ENCODE data around the gene KCNQ1.

The KCNQ1 gene

DNA sequence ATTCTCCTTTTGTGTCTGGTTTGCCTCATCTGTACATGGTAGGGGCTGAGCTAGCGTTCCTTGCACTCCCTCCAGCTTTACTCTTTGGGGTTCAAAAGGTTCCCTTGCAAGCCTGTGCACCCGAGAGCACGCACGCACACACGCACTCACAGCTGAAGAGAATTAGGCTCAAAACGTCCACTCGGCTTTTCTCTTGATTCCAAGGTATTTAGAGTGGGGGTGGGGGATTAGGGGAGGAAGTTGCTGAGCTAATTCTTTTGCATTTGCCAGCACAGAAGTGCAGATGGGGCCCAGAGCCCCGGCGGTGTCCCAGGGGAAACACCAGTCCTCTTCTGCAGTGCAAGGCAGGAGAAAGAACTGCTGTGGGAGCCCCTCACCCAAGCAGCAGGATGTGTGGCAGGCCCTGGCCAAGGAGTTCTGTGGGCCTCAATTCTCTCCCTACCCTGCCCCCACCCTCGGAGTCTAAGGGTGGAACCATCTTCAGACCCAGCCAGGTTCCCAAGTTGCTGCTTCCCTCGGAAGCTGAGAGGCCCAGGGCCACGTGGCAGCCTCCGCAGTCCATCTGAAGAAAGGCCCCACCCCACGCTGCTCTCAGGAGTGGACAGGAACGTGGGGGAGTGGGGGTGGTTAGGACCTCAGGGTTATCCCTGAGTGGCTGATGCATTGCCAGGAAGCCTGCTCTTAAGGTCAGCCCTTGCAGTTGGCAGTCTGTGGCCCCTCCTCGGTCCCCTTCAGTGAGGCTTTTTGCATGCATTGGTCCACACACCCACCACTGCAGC lies 258.7 kb downstream of the KCNQ1 start:
- Histone ChIP-seq H4K20me1 (ENCODE audit: insufficient read depth, low read length, poor library complexity, severe bottlenecking) (peaks cover 10% of the 10 kb centered on the region), H3K27me3 (ENCODE audit: insufficient read depth, low read length, poor library complexity, severe bottlenecking) (no peaks in the 10 kb centered on the region), H3K9ac (ENCODE audit: low read depth, low read length, poor library complexity, severe bottlenecking) (peak overlapping the region; percentile 44), H3K4me1 (ENCODE audit: insufficient read depth, low read length, poor library complexity, severe bottlenecking) (peaks cover 32% of the 10 kb centered on the region), H3K9me3 (ENCODE audit: insufficient read depth, low read depth, low read length) (no peaks in the 10 kb centered on the region), H3K4me3 (ENCODE audit: low read length, poor library complexity, severe bottlenecking) (peak overlapping the region; percentile 22), H3K79me2 (ENCODE audit: insufficient read depth, low read length) (peaks cover 12% of the 10 kb centered on the region), H3K36me3 (ENCODE audit: insufficient read depth, low read length) (no peaks in the 10 kb centered on the region), H3K9me2 (replicated peaks; ENCODE audit: low read depth, low read length) (no peaks in the 10 kb centered on the region), H3F3A (ENCODE audit: low read depth) (no peaks in the 10 kb centered on the region), H3K4me2 (ENCODE audit: low read depth, low read length, poor library complexity, severe bottlenecking) (peak overlapping the region; percentile 36), H2AFZ (ENCODE audit: low read length) (0 out of 2 replicates have a peak overlapping the region, but pooled peaks have one; percentile 35)
- TF ChIP-seq EZH2phosphoT487 (IDR thresholded peaks at IDR 0.05; ENCODE audit: borderline replicate concordance): no peak
- TF ChIP-seq, protein P1, sequence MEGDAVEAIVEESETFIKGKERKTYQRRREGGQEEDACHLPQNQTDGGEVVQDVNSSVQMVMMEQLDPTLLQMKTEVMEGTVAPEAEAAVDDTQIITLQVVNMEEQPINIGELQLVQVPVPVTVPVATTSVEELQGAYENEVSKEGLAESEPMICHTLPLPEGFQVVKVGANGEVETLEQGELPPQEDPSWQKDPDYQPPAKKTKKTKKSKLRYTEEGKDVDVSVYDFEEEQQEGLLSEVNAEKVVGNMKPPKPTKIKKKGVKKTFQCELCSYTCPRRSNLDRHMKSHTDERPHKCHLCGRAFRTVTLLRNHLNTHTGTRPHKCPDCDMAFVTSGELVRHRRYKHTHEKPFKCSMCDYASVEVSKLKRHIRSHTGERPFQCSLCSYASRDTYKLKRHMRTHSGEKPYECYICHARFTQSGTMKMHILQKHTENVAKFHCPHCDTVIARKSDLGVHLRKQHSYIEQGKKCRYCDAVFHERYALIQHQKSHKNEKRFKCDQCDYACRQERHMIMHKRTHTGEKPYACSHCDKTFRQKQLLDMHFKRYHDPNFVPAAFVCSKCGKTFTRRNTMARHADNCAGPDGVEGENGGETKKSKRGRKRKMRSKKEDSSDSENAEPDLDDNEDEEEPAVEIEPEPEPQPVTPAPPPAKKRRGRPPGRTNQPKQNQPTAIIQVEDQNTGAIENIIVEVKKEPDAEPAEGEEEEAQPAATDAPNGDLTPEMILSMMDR (conservative IDR thresholded peaks at IDR 0.05; ENCODE audit: low read length): no peak

DNA sequence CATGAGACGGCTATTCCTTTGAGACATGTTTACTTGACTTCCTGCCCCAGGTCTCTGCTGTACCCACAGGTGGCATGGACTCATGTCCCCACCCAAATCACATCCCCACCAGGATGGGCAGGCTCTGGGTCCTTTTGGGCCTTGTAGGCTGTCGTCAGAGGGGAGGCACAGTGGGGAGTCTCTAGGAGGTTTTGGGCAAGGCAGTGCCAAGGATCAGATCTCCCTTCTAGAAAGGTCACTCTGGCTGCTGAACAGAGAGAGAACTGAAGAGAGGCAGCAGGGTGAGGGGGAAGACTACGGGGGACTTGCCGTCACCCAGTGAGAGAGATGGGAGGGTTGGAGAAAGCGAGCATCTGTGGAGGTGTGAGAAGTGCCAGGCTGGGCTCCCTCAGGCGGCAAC lies 259.5 kb downstream of the KCNQ1 start:
- Histone ChIP-seq H2AFZ (ENCODE audit: low read length) (no peak overlapping the region), H3K79me2 (ENCODE audit: insufficient read depth, low read length) (peaks cover 4% of the 10 kb centered on the region; the same call in 1 of the 2 replicates), H3K4me2 (ENCODE audit: low read depth, low read length, poor library complexity, severe bottlenecking) (no peak overlapping the region), H3K4me1 (ENCODE audit: insufficient read depth, low read length, poor library complexity, severe bottlenecking) (peaks cover 31% of the 10 kb centered on the region), H3K27me3 (ENCODE audit: insufficient read depth, low read length, poor library complexity, severe bottlenecking) (no peaks in the 10 kb centered on the region), H3K9ac (ENCODE audit: low read depth, low read length, poor library complexity, severe bottlenecking) (peak overlapping the region; percentile 44), H3K4me3 (ENCODE audit: low read length, poor library complexity, severe bottlenecking) (no peak overlapping the region), H3K9me2 (replicated peaks; ENCODE audit: low read depth, low read length) (no peaks in the 10 kb centered on the region), H3K36me3 (ENCODE audit: insufficient read depth, low read length) (no peaks in the 10 kb centered on the region), H3K9me3 (ENCODE audit: insufficient read depth, low read depth, low read length) (no peaks in the 10 kb centered on the region), H3F3A (ENCODE audit: low read depth) (no peaks in the 10 kb centered on the region), H4K20me1 (ENCODE audit: insufficient read depth, low read length, poor library complexity, severe bottlenecking) (peaks cover 2% of the 10 kb centered on the region)
- TF ChIP-seq EZH2phosphoT487 (IDR thresholded peaks at IDR 0.05; ENCODE audit: borderline replicate concordance): no peak
- TF ChIP-seq, protein P1 (conservative IDR thresholded peaks at IDR 0.05; ENCODE audit: low read length): no peak

DNA sequence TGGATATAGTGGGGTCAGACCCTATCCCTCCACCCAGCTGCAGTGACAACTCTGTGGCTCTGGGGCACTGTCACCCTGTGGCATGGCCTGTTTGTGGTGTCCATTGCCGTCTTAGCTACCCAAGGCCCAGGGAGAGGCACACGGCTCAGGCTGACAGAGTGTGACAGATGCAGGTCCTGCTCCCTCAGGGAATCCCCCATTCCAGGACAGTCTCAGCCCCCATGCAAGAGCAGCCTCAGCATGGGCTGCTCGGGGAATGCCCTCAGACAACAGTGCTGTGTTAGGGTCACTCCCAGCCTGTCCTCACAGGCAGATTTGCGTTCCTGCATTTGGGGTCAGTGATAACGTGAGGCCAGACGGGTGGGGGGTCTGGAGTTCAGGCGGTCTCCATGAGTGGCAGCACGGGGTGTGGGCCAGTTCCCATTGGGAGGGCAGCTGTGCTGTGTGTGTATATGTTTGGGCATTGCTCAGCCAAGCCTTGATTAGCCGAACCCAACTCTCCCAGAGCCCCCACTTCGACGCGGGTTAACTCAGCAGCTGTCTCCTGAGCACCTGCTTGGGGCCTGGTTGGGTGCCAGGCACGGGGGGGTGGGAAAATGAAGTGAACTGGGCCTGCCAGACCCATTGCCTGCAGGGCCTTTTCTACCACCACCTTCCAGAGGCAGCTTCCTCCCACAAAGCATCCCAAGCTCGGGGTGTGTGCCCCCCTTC lies 260.2 kb downstream of the KCNQ1 start:
- peaks cover 31% of the 10 kb centered on the region for H3K4me1 ChIP-seq (ENCODE audit: insufficient read depth, low read length, poor library complexity, severe bottlenecking)
- no peaks in the 10 kb centered on the region for H3K9me2 ChIP-seq (replicated peaks; ENCODE audit: low read depth, low read length)
- H3K4me3 ChIP-seq (ENCODE audit: low read length, poor library complexity, severe bottlenecking): no peak overlapping the region
- no peak overlapping the region for H2AFZ ChIP-seq (ENCODE audit: low read length)
- no peaks in the 10 kb centered on the region for H4K20me1 ChIP-seq (ENCODE audit: insufficient read depth, low read length, poor library complexity, severe bottlenecking)
- no peaks in the 10 kb centered on the region for H3F3A ChIP-seq (ENCODE audit: low read depth)
- H3K9ac ChIP-seq (ENCODE audit: low read depth, low read length, poor library complexity, severe bottlenecking): no peak overlapping the region
- H3K79me2 ChIP-seq (ENCODE audit: insufficient read depth, low read length): no peaks in the 10 kb centered on the region
- H3K4me2 ChIP-seq (ENCODE audit: low read depth, low read length, poor library complexity, severe bottlenecking): no peak overlapping the region
- no peaks in the 10 kb centered on the region for H3K9me3 ChIP-seq (ENCODE audit: insufficient read depth, low read depth, low read length)
- TF ChIP-seq EZH2phosphoT487 (IDR thresholded peaks at IDR 0.05; ENCODE audit: borderline replicate concordance): no peak
- TF ChIP-seq, protein P1 (conservative IDR thresholded peaks at IDR 0.05; ENCODE audit: low read length): no peak
- H3K27me3 ChIP-seq (ENCODE audit: insufficient read depth, low read length, poor library complexity, severe bottlenecking): no peaks in the 10 kb centered on the region
- no peaks in the 10 kb centered on the region for H3K36me3 ChIP-seq (ENCODE audit: insufficient read depth, low read length)

Measured in Loucy (cell line).